GM18502 (cell line): ENCODE data around the gene APPL2.
A peak's percentile ranks its signal among the peaks of the same experiment; 100 is the strongest.

Source experiments
- ATAC-seq: cut with Tn5 transposase; IDR thresholded peaks from one replicate; pipeline ENCODE4 v1.9.1; 2021; ENCODE audit warnings: mild to moderate bottlenecking; ENCODE audit not compliant: unreplicated experiment, poor library complexity

The APPL2 gene

DNA sequence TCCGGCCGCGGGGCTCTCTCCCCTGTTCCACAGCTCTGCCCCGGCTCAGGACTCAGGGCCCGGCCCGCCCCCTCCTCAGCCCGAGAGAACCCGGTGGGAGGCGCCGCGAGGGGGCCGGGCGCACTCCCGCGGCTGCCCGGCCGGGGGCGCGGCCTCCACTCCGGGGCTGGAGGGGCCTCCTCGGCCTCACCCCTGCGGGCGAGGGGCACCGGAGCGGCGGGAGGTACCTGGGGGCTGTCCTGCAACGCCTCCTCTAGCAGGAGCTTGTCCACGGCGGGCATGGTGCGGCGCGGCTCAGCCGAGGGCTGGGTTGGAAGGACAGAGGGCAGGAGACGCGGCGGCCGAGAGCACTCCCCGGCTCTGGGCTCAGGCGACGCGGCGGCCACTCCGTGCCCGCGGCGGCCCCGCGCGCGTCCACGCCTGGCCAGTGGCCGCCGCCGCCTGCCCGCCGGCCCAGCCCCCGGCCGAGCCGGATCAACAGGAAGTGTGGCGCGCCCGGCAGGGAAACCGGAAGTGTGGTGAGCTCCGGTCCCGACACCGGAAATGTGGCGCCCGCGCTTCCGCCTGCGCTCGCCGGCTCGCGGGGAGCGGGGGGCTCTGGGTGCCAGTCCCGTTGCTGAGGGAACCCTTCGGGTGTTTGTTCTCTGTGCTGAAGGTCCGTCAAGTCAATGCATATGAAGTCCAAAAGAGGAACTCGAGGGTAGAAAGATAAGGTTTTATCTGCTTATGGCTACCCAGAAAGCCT is at the start of gene APPL2:
Gene APPL2 (minus strand): TSS at position 443 of the 745 bp plus-strand sequence. CDS start 162 bp downstream, at position 281.
- peak; percentile 85 for ATAC-seq

DNA sequence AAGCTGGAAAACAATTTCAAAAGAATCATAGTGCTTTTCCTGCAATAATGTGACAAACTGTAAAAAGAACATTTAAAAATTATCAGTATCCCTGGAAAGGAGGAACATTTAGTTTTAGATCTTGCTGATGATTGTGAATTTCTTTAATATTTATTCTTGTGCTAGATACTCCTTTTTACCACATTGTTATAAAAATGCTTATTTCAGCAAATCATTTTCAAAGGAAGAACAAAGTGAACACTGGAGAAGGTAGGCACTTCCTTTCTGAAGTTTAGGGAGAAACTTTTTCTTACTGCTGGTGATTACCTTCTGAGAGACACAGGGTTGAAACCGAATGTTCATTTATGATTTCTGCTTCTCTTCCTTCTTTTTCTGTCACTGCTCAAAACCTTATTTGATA is 49.4 kb upstream of the APPL2 start:
- no peak for ATAC-seq

DNA sequence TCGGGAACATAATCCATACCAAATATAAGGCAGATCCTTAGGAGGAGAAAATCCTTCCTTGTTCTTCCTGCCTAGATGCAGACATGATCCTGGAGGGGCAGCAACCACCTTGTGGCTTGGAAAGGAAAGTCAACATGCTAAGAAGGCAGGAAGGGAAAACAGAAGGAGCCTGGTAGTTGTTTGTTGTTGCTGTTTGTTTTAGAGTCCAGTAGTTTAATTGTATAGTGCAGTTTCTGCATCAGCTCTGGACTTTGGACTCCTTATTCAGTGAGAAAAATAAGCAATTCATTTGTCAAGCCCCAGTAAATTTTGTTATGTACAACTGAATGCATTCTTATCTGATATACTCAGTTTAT is 45.7 kb upstream of the APPL2 start:
- ATAC-seq: no peak

DNA sequence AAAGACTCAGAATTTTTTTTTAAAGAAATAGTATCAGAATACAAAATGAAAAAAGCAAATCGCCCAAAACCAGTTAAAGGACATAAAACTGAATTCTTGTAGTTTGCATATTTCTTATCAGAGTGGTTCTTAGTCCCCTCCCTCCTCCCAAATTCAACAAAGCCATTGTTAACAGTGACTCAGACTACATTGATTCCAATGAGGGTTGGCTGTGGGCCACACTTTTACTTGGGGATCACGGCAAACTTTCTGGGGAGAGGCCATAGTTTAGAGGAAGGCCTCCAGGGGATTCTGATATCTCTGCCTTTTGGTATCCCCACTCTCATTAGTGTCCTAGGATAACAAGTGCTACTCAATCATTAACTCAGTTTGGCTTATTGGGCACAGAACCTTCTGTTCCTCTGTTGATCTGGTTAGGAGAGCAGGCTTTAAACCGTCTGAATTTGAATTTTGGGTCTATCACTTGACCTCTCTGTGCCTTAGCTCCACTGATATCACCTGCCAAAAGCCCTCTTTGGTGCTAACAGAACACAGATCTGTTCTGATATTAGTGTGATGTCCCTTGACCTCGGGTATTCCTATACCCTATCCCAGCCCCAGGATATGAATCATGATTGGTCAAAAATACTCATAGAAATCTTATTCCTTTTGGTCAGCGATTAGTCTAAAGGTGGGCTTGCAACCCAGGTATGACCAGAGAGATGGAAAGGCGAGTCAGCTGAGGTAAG is 45.2 kb upstream of the APPL2 start:
- ATAC-seq: no peak

DNA sequence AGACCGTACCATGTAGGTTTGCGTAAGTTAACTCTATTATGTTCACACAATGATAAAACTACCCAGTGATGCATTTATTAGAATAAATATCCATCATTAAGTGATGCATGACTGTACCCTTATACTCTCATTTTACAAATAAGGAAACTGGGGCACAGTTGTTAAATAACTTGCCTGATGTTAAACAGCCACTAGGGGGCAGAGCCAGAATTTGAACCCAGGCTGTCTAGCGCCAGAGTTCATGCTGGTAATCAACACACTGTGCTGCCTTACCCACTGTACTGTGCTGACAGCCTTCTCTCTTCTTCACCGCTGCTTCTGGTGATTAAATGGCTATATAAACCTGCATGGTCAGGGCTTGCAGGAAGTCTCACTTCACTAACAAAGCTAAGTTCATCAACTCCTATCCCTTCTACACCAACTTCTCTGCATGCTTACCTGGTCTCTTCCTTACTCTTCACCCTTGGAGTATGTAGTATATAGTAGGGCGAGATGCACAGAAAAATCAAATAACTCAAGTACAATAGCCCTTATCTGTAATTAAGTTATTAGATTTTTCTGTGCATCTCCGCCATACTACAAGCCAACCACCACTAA is 43.6 kb upstream of the APPL2 start:
- ATAC-seq: no peak

DNA sequence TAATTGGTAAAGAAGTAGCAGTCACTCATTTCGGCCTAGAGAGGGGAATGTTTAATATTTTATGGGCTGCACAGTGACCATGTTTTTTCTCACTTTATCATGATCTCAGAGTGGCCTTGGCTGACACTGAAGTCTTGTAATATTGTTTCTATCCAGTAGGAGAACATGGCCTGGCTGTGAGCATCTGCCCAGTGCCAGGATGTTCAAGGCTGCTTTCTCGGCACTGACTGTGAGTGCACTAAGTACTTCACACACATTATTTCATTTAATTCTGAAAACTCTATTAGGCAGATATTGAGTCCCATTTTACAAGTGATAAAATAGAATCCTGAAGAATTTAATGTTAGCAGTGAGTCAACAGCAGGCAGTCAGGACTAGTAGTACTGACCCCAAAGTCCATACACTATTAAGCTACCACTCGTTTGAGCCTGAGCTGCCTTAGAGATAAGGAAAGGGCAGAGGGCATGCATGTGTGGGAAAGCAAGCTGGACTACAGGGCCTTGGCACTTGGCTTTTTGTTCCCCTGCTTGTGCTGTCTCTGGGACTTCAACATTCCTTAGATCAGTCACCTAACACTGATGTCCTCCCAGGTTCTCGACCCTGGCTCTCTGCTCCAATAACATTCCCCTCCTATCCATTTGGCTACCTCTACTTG is 42.2 kb upstream of the APPL2 start:
- no peak for ATAC-seq

GRCh38 chr12:105275997-105276733 is 40.2 kb upstream of the APPL2 start:
- no peak for ATAC-seq

- ATAC-seq: no peak
Measured at GRCh38 chr12:105274571-105274970, 38.6 kb upstream of the APPL2 start.

- ATAC-seq: no peak
Measured at GRCh38 chr12:105273601-105274000, 37.6 kb upstream of the APPL2 start.

- ATAC-seq: no peak
Measured at GRCh38 chr12:105272814-105273416, 36.9 kb upstream of the APPL2 start.

DNA sequence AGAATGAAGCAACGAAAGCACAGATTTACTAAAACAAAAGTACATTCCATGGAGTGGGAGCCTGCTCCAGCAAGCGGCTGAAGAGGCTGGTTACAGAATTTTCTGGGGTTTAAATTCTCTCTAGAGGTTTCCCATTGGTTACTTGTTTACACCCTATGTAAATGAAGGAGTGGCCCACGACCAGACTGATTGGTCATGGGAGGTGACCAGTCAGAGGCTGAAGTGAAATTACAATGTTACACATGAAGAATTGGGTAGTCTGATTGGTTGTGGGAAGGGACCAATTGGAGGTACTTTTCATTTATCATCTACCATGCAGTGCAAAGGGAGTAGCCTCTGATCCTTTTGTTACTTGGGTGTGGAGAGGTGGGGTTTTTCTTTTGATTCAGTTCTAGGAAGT is 36.2 kb upstream of the APPL2 start:
- no peak for ATAC-seq

DNA sequence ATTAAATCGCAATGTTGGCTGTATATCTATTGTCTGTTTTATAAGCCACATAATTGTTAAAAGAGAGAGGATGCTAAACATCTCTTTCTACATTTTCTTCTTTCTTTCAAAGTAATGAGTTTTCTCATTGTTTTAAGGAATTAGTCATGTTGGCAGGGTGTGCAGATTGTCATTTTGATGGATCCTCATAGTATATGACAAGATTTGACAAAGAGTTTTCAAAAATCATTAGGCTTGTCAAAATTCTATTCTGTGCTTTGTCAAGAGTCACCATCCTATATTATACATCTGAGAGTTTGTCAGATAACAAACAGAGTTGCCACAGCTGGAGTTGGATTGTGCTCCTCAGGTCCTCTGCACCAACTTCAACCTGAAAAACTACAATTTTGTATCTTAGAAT is 35.4 kb upstream of the APPL2 start:
- ATAC-seq: no peak

- no peak for ATAC-seq
Measured at GRCh38 chr12:105270671-105271255, 34.8 kb upstream of the APPL2 start.

DNA sequence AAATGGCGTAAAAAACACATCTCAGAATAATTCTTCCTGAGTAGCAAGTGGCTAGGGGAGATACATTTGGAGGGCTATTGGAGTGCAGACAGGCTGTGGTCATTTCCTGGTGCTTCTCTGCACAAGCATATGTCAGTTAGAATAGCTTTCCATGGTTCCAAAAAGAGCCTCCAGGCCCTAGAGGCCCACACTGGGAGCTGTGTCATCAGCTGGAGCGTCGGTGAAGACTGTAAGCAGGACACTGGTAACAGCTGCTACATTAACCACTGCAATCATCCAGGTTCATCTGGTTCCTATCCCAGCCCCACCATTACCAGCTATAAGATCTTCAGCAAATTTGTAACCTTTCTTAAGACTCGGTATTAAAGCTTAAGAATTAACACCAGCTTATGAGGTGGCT is 31.7 kb upstream of the APPL2 start:
- no peak for ATAC-seq

DNA sequence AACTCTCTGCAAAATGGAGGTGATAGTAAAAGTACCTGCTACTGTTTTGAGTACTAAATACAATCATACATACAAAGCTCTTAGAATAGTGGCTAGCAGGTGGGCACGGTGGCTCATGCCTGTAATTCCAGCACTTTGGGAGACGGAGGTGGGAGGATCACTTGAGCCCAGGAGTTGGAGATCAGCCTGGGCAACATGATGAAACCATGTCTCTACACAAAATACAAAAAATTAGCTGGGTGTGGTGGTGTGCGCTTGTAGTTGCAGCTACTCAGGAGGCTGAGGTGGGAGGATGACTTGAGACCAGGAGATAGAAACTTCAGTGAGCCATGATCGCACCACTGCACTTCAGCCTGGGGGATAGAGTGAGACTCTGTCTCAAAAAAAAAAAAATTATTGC is 28.8 kb upstream of the APPL2 start:
- ATAC-seq: no peak

GRCh38 chr12:105262461-105263184 is 26.6 kb upstream of the APPL2 start:
- ATAC-seq: no peak

DNA sequence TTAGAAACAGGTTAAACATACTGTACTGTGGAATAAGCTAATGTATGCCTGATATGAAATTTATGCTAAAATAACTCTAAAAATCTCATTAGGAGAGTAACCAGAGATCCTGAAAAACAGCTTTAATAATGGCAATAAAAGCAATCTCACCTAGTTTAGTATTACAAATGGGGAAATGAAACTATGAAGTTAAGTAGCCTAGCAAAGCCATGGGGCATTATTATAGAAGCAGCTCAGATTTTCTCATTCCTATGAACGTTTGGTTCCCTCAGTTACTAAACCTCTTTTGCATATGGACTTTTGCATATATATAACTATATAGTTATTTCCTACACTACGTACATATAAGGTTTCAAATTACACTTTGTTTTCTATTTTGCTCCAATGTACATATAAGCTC is 25.0 kb upstream of the APPL2 start:
- ATAC-seq: no peak

DNA sequence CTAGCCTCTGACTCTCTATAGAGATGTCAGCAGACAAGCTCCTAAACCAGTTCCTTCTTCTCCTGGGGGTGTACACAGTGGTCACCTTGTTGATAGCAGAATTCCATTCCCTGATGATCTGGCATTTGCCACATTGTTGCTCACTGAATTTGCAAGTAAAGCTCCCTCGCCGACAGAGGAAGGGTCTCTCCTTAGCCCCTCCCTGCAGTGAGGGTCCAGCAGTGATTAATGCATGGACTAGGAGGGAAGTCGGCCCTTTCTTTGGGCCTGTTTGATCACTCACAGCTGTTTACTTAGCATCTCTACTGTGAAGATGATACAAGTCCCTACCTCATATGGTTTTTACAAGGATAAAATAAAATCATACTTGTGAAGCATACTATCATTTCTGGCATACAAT is 23.3 kb upstream of the APPL2 start:
- no peak for ATAC-seq

GRCh38 chr12:105257321-105257728 is 21.4 kb upstream of the APPL2 start:
- no peak for ATAC-seq
